HepG2 (cell line): ENCODE results near the gene CPS1. TPM values are rescaled to one million over a fixed set of nuclear protein-coding genes. Genes with fewer than 3 reads are reported as not detected.

Experiments
- BHLHE40 ChIP-seq: IDR thresholded peaks from 2 replicates; pipeline ENCODE4 v1.6.1; 2011; ENCODE audit warnings: low read length, improper control_type of control experiment
- CREB1 ChIP-seq, 2 experiments: fragments of 450-650 bp in 1 of 2; IDR thresholded peaks; 2 replicates each; pipeline ENCODE4 v1.6.1; 2016 to 2017; ENCODE audit warnings: control low read depth in 1 of 2, mild to moderate bottlenecking in 1 of 2, missing compliant biosample characterization in 1 of 2, missing genetic modification characterization in 1 of 2
- EHMT2 ChIP-seq: fragments of 200-600 bp; sonication (generic); IDR thresholded peaks from 2 replicates; pipeline ENCODE4 v1.7.0; 2017; ENCODE audit warnings: antibody characterized with exemption, low read depth, low read length, borderline replicate concordance
- FOXK1 ChIP-seq: sonication (generic); formaldehyde crosslinking; IDR thresholded peaks from 2 replicates; pipeline ENCODE4 v1.4.0; 2020; ENCODE audit warnings: low read depth, missing genetic modification reagents, borderline replicate concordance
- GLI4 ChIP-seq: sonication (generic); formaldehyde crosslinking; IDR thresholded peaks from 2 replicates; pipeline ENCODE4 v1.5.1; 2020; ENCODE audit warnings: missing genetic modification reagents, mild to moderate bottlenecking, moderate library complexity, borderline replicate concordance
- NKX3-1 ChIP-seq: sonication (generic); formaldehyde crosslinking; IDR thresholded peaks from 2 replicates; pipeline ENCODE4 v1.5.0; 2020; ENCODE audit warnings: missing genetic modification reagents
- PHF21A ChIP-seq: sonication (generic); formaldehyde crosslinking; IDR thresholded peaks from 2 replicates; pipeline ENCODE4 v1.5.0; 2020; ENCODE audit warnings: mild to moderate bottlenecking, missing genetic modification reagents
- POLR2G ChIP-seq: fragments of 200-400 bp; formaldehyde crosslinking; IDR thresholded peaks from 2 replicates; pipeline ENCODE4 v1.6.1; 2018; ENCODE audit warnings: mild to moderate bottlenecking, low read depth, low read length, moderate library complexity
- SMYD3 ChIP-seq: sonication (generic); formaldehyde crosslinking; IDR thresholded peaks from 2 replicates; pipeline ENCODE4 v1.8.1; 2023; ENCODE audit warnings: mild to moderate bottlenecking, missing genetic modification reagents
- ZBTB20 ChIP-seq: sonication (generic); formaldehyde crosslinking; IDR thresholded peaks from 2 replicates; pipeline ENCODE4 v1.8.1; 2023; ENCODE audit warnings: missing genetic modification reagents, low read depth, mild to moderate bottlenecking, borderline replicate concordance
- ZFP36L1 ChIP-seq: sonication (generic); formaldehyde crosslinking; IDR thresholded peaks from 2 replicates; pipeline ENCODE4 v1.8.0; 2022; ENCODE audit warnings: mild to moderate bottlenecking, missing genetic modification reagents, moderate library complexity
- ZNF430 ChIP-seq: sonication (generic); formaldehyde crosslinking; IDR thresholded peaks from 2 replicates; pipeline ENCODE4 v1.9.0; 2021; ENCODE audit warnings: mild to moderate bottlenecking, missing genetic modification reagents
- ZNF501 ChIP-seq: sonication (generic); formaldehyde crosslinking; IDR thresholded peaks from 2 replicates; pipeline ENCODE4 v1.5.1; 2020; ENCODE audit warnings: mild to moderate bottlenecking, moderate library complexity, missing genetic modification reagents
- ZNF616 ChIP-seq: sonication (generic); formaldehyde crosslinking; IDR thresholded peaks from 2 replicates; pipeline ENCODE4 v1.5.0; 2020; ENCODE audit warnings: low read depth, mild to moderate bottlenecking, missing genetic modification reagents
- polyA plus RNA-seq, 8 experiments: library from polyadenylated mRNA; depleted of rRNA in 3 of 8; stranded (reverse) in 7 of 8; unstranded in 1 of 8; fragments of >200 nt; fragmentation: Illumina TruSeq in 4 of 8; extraction: Trizol in 4 of 8; gene quantifications; 2 replicates each; pipeline versions ENCODE4 v1.2.1 to v1.2.3, GENCODE V29; 2011 to 2016; ENCODE audit warnings: low read depth in 4 of 8, missing spikeins in 1 of 8, mixed read lengths in 1 of 8; ENCODE audit not compliant: insufficient read depth in 1 of 8
- total RNA-seq, 5 experiments: library from RNA; depleted of rRNA; stranded (reverse); fragments of >200 nt; fragmentation: Illumina TruSeq; extraction: Trizol; gene quantifications; 2 replicates each; pipeline ENCODE4 v1.2.3, GENCODE V29; 2016; ENCODE audit warnings: low read depth in 1 of 5
- TF ChIP-seq, protein P1 (sequence below): sonication (generic); formaldehyde crosslinking; IDR thresholded peaks from 2 replicates; pipeline ENCODE4 v1.4.0; 2020; ENCODE audit warnings: missing genetic modification reagents
- TF ChIP-seq, protein P2 (sequence below): sonication (generic); formaldehyde crosslinking; IDR thresholded peaks from 2 replicates; pipeline ENCODE4 v1.9.0; 2021; ENCODE audit warnings: missing genetic modification reagents, borderline replicate concordance
- TF ChIP-seq, protein P3 (sequence below): sonication (generic); IDR thresholded peaks from 2 replicates; pipeline ENCODE4 v1.6.1; 2016; ENCODE audit warnings: low read depth, borderline replicate concordance
- TF ChIP-seq, protein P4 (sequence below): sonication (generic); formaldehyde crosslinking; IDR thresholded peaks from 2 replicates; pipeline ENCODE4 v1.4.0; 2020; ENCODE audit warnings: missing genetic modification reagents, mild to moderate bottlenecking, borderline replicate concordance

Gene CPS1
- total and polyA plus RNA-seq, 2 of the 13 experiments (the other 11 are each of a cell fraction or from before 2014, with no cell fraction given): 24.4 to 51.7 TPM

DNA sequence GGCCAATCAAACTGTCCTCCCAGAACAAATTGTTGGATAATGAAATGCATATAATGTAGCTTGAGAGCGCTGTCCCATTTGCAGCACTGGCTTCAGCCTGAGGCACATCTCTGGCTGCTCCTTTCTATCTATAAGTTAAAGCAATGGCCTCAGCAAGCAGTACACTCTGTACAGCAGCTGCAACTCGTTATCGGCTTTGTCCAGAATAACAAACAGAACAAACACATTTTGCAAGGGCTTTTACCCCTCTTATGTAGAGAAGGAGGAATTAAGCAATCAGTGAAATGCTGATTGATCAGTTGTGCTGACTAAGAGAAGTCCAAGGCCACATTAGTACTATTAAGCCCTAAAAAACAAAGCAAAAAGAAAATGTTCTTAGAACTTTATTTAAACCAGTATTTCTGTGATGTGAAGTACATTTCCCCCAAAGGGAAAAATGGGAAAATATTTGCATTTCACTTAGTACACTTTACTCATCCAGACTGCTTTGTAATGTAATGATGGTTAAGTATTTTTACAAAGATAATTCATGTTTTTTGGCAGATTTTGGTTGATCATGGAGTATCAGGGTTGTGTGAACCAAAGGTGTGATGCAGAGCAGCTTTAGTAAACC, 15.0 kb upstream of the CPS1 start (continued):
- TF ChIP-seq ZFP36L1 (CRISPR knock-in tag): no peak; the same call in 1 of the 2 replicates
- TF ChIP-seq, protein P1, sequence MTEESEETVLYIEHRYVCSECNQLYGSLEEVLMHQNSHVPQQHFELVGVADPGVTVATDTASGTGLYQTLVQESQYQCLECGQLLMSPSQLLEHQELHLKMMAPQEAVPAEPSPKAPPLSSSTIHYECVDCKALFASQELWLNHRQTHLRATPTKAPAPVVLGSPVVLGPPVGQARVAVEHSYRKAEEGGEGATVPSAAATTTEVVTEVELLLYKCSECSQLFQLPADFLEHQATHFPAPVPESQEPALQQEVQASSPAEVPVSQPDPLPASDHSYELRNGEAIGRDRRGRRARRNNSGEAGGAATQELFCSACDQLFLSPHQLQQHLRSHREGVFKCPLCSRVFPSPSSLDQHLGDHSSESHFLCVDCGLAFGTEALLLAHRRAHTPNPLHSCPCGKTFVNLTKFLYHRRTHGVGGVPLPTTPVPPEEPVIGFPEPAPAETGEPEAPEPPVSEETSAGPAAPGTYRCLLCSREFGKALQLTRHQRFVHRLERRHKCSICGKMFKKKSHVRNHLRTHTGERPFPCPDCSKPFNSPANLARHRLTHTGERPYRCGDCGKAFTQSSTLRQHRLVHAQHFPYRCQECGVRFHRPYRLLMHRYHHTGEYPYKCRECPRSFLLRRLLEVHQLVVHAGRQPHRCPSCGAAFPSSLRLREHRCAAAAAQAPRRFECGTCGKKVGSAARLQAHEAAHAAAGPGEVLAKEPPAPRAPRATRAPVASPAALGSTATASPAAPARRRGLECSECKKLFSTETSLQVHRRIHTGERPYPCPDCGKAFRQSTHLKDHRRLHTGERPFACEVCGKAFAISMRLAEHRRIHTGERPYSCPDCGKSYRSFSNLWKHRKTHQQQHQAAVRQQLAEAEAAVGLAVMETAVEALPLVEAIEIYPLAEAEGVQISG: peak; percentile 89
- no peak for TF ChIP-seq CREB1 (IDR thresholded peaks at IDR 0.05)
- peak; percentile 90 for TF ChIP-seq CREB1 (CRISPR knock-in tag; IDR thresholded peaks at IDR 0.05)
- TF ChIP-seq, protein P2, sequence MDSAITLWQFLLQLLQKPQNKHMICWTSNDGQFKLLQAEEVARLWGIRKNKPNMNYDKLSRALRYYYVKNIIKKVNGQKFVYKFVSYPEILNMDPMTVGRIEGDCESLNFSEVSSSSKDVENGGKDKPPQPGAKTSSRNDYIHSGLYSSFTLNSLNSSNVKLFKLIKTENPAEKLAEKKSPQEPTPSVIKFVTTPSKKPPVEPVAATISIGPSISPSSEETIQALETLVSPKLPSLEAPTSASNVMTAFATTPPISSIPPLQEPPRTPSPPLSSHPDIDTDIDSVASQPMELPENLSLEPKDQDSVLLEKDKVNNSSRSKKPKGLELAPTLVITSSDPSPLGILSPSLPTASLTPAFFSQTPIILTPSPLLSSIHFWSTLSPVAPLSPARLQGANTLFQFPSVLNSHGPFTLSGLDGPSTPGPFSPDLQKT (CRISPR knock-in tag): no peak
- TF ChIP-seq ZNF616: 0 out of 2 replicates have a peak, but pooled peaks have one; percentile 41
- peak; percentile 81 for TF ChIP-seq NKX3-1 (CRISPR knock-in tag)
- peak; percentile 29; the same call in 1 of the 2 replicates for TF ChIP-seq POLR2G
- TF ChIP-seq EHMT2: peak; percentile 76; the same call in 1 of the 2 replicates
- peak; percentile 90; the same call in 1 of the 2 replicates for TF ChIP-seq FOXK1
- peak; percentile 93 for TF ChIP-seq PHF21A
- no peak for TF ChIP-seq BHLHE40
- TF ChIP-seq GLI4 (CRISPR knock-in tag): no peak
- TF ChIP-seq, protein P3, sequence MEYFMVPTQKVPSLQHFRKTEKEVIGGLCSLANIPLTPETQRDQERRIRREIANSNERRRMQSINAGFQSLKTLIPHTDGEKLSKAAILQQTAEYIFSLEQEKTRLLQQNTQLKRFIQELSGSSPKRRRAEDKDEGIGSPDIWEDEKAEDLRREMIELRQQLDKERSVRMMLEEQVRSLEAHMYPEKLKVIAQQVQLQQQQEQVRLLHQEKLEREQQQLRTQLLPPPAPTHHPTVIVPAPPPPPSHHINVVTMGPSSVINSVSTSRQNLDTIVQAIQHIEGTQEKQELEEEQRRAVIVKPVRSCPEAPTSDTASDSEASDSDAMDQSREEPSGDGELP: peak; percentile 85; the same call in 1 of the 2 replicates
- peak; percentile 98; the same call in 1 of the 2 replicates for TF ChIP-seq ZBTB20 (CRISPR knock-in tag)
- peak; percentile 69; the same call in 1 of the 2 replicates for TF ChIP-seq ZNF501
- TF ChIP-seq SMYD3 (CRISPR knock-in tag): peak; percentile 47; the same call in 1 of the 2 replicates
- TF ChIP-seq ZNF430: no peak
- TF ChIP-seq, protein P4, sequence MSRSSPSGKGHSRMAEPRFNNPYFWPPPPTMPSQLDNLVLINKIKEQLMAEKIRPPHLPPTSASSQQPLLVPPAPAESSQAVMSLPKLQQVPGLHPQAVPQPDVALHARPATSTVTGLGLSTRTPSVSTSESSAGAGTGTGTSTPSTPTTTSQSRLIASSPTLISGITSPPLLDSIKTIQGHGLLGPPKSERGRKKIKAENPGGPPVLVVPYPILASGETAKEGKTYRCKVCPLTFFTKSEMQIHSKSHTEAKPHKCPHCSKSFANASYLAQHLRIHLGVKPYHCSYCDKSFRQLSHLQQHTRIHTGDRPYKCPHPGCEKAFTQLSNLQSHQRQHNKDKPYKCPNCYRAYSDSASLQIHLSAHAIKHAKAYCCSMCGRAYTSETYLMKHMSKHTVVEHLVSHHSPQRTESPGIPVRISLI: peak; percentile 49; the same call in 1 of the 2 replicates
